IMR-90 (cell line): ENCODE measurements around the gene RAP1GAP. TPM values are rescaled to one million over a fixed set of nuclear protein-coding genes. Genes with fewer than 3 reads are reported as not detected.

Source experiments
- ATAC-seq: fragments of 200-7000 bp; cut with Tn5 transposase; 2 replicates; pipeline ENCODE4 v1.9.1; 2020; ENCODE audit warnings: low read depth, mild to moderate bottlenecking, moderate library complexity
- BruUV-seq: library from RNA; stranded (reverse); fragments of 400-500 nt; replicated peaks from 2 replicates; lab custom pipeline; 2021; lab: Mats Ljungman, UMichigan
- CTCF ChIA-PET: fragments of 300-600 bp; formaldehyde crosslinking; extraction: SDS; loops from one replicate; lab custom pipeline; 2021; ENCODE audit warnings: antibody characterized with exemption; lab: Yijun Ruan, JAX
- POLR2A ChIA-PET: fragments of 300-600 bp; sonication (Branson Sonifier 250); formaldehyde crosslinking; loops from one replicate; lab custom pipeline; 2022; ENCODE audit warnings: antibody characterized with exemption; ENCODE audit not compliant: unreplicated experiment; lab: Charles Lee
- DNase-seq: peaks from one replicate; pipeline ENCODE4 v3.0.0; 2013
- H2AFZ ChIP-seq: replicated peaks from 2 replicates; pipeline ENCODE3; 2013; ENCODE audit warnings: low read length, mild to moderate bottlenecking; ENCODE audit not compliant: poor library complexity
- H2AK5ac ChIP-seq: 2 replicates; pipeline ENCODE4 v1.6.1; 2013; ENCODE audit warnings: low read depth, low read length, inconsistent platforms
- H2AK9ac ChIP-seq: replicated peaks from 2 replicates; pipeline ENCODE3; 2013; ENCODE audit warnings: mild to moderate bottlenecking, low read depth, low read length, moderate library complexity; ENCODE audit not compliant: poor library complexity
- H2BK120ac ChIP-seq: 2 replicates; pipeline ENCODE4 v1.6.1; 2013; ENCODE audit warnings: low read depth, low read length, inconsistent platforms
- H2BK15ac ChIP-seq: 3 replicates; pipeline ENCODE4 v1.6.1; 2013; ENCODE audit warnings: low read depth, low read length, inconsistent platforms
- H2BK20ac ChIP-seq: 2 replicates; pipeline ENCODE4 v1.6.1; 2013; ENCODE audit warnings: low read depth, mild to moderate bottlenecking, inconsistent platforms, low read length, moderate library complexity
- H2BK5ac ChIP-seq: 2 replicates; pipeline ENCODE4 v1.6.1; 2013; ENCODE audit warnings: mild to moderate bottlenecking, low read depth, low read length, inconsistent platforms; ENCODE audit not compliant: poor library complexity, severe bottlenecking
- H3K14ac ChIP-seq: replicated peaks from 2 replicates; pipeline ENCODE4 v1.6.1; 2013; ENCODE audit warnings: low read depth, low read length, inconsistent platforms
- H3K18ac ChIP-seq: 2 replicates; pipeline ENCODE4 v1.6.1; 2013; ENCODE audit warnings: low read depth, low read length, control low read depth
- H3K23ac ChIP-seq: 2 replicates; pipeline ENCODE4 v1.6.1; 2013; ENCODE audit warnings: low read depth, low read length, inconsistent platforms
- H3K27ac ChIP-seq: 2 replicates; pipeline ENCODE4 v1.5.1; 2013; ENCODE audit warnings: mild to moderate bottlenecking, control low read depth, low read length; ENCODE audit not compliant: insufficient read depth
- H3K27me3 ChIP-seq: 2 replicates; pipeline ENCODE4 v1.6.1; 2013; ENCODE audit warnings: low read length; ENCODE audit not compliant: control insufficient read depth, insufficient read depth
- H3K36me3 ChIP-seq: 2 replicates; pipeline ENCODE4 v1.6.1; 2013; ENCODE audit warnings: low read length, mixed read lengths; ENCODE audit not compliant: control insufficient read depth, insufficient read depth
- H3K4ac ChIP-seq: 2 replicates; pipeline ENCODE4 v1.6.1; 2013; ENCODE audit warnings: low read depth, low read length, inconsistent platforms
- H3K4me1 ChIP-seq: 2 replicates; pipeline ENCODE4 v1.6.1; 2013; ENCODE audit warnings: low read length, mixed read lengths; ENCODE audit not compliant: control insufficient read depth, insufficient read depth
- H3K4me2 ChIP-seq: 2 replicates; pipeline ENCODE4 v1.6.1; 2013; ENCODE audit warnings: low read depth, mild to moderate bottlenecking, control low read depth, low read length, moderate library complexity
- H3K4me3 ChIP-seq: 2 replicates; pipeline ENCODE4 v1.5.1; 2013; ENCODE audit warnings: low read depth, mild to moderate bottlenecking, control low read depth, low read length, moderate library complexity; ENCODE audit not compliant: insufficient read depth
- H3K56ac ChIP-seq: 2 replicates; pipeline ENCODE4 v1.6.1; 2013; ENCODE audit warnings: low read length, inconsistent platforms; ENCODE audit not compliant: insufficient read depth; ENCODE audit errors: extremely low read depth
- H3K79me1 ChIP-seq, 2 experiments: 2 replicates each; pipeline ENCODE4 v1.6.1; 2013; ENCODE audit warnings: low read length in 2 of 2, inconsistent platforms in 1 of 2, low read depth in 1 of 2
- H3K9ac ChIP-seq: 2 replicates; pipeline ENCODE4 v1.6.1; 2013; ENCODE audit warnings: low read depth, low read length, control low read depth
- H3K9me1 ChIP-seq: 2 replicates; pipeline ENCODE4 v1.6.1; 2013; ENCODE audit warnings: low read length, inconsistent platforms; ENCODE audit not compliant: insufficient read depth
- H3K9me3 ChIP-seq: 2 replicates; pipeline ENCODE4 v1.6.1; 2013; ENCODE audit warnings: low read length; ENCODE audit not compliant: control insufficient read depth, insufficient read depth
- H4K20me1 ChIP-seq: 2 replicates; pipeline ENCODE4 v1.6.1; 2013; ENCODE audit warnings: low read length, inconsistent platforms; ENCODE audit not compliant: insufficient read depth
- H4K5ac ChIP-seq: 2 replicates; pipeline ENCODE4 v1.6.1; 2013; ENCODE audit warnings: mild to moderate bottlenecking, low read depth, low read length, control low read depth
- H4K8ac ChIP-seq, 2 experiments: 2 replicates each; pipeline ENCODE4 v1.6.1; 2013; ENCODE audit warnings: low read depth in 2 of 2, low read length in 2 of 2, control low read depth in 1 of 2, inconsistent platforms in 1 of 2
- H4K91ac ChIP-seq: 2 replicates; pipeline ENCODE4 v1.6.1; 2013; ENCODE audit warnings: low read depth, low read length, inconsistent platforms; ENCODE audit not compliant: insufficient read depth
- CEBPB ChIP-seq: IDR thresholded peaks from 2 replicates; pipeline ENCODE4 v1.6.1; 2012; ENCODE audit warnings: low read depth, low read length, improper control_type of control experiment
- CHD1 ChIP-seq: IDR thresholded peaks from 2 replicates; pipeline ENCODE4 v1.6.1; 2012; ENCODE audit warnings: low read depth, low read length, improper control_type of control experiment
- FOS ChIP-seq: fragments of 150-350 bp; IDR thresholded peaks from 2 replicates; pipeline ENCODE4 v1.6.1; 2016; ENCODE audit warnings: low read depth, low read length
- MAFK ChIP-seq: IDR thresholded peaks from 2 replicates; pipeline ENCODE4 v1.6.1; 2012; ENCODE audit warnings: low read depth, low read length, improper control_type of control experiment
- MAZ ChIP-seq: IDR thresholded peaks from 2 replicates; pipeline ENCODE4 v1.6.1; 2012; ENCODE audit warnings: low read depth, mild to moderate bottlenecking, low read length, improper control_type of control experiment, moderate library complexity, borderline replicate concordance
- MXI1 ChIP-seq: IDR thresholded peaks from 2 replicates; pipeline ENCODE4 v1.6.1; 2012; ENCODE audit warnings: low read depth, mild to moderate bottlenecking, low read length, moderate library complexity, borderline replicate concordance
- NFE2L2 ChIP-seq: fragments of 150-350 bp; IDR thresholded peaks from 2 replicates; pipeline ENCODE4 v1.6.1; 2016; ENCODE audit warnings: low read depth, mild to moderate bottlenecking, low read length
- POLR2A ChIP-seq: IDR thresholded peaks from 2 replicates; pipeline ENCODE4 v1.6.1; 2012; ENCODE audit warnings: mild to moderate bottlenecking, low read depth, low read length
- USF2 ChIP-seq: fragments of 150-350 bp; IDR thresholded peaks from 2 replicates; pipeline ENCODE4 v1.6.1; 2017; ENCODE audit warnings: mild to moderate bottlenecking, antibody characterized with exemption, low read length, low read depth
- WGBS, 2 experiments: methylation state at CpG; one replicate each; pipeline versions ENCODE4 v1.1.5 to v1.1.7; 2013; ENCODE audit warnings: missing lambda C conversion rate in 2 of 2; ENCODE audit not compliant: insufficient read length in 1 of 2; ENCODE audit errors: extremely low coverage in 2 of 2; 5-methylcytosine and 5-hydroxymethylcytosine counted together
- dilution Hi-C: fragments of 300-500 bp; cut with HindIII; formaldehyde crosslinking; loops from one replicate; pipeline ENCODE4 v1.14.3; 2018; ENCODE audit warnings: low sequenced_read_pairs; ENCODE audit not compliant: unreplicated experiment
- in situ Hi-C: fragments of 300-500 bp; cut with MboI; formaldehyde crosslinking; loops from 3 replicates; pipeline ENCODE4 v1.14.3; 2019; ENCODE audit warnings: low sequenced_read_pairs, inconsistent platforms, mixed read lengths
- intact Hi-C: fragments of 100-400 bp; cut with micrococcal nuclease; formaldehyde crosslinking; loops from 2 replicates; pipeline ENCODE4 v1.10.0; 2022
- polyA plus RNA-seq, 3 experiments: library from polyadenylated mRNA; depleted of rRNA; stranded (reverse); fragments of >200 nt; gene quantifications; 2 replicates each; pipeline ENCODE4 v1.2.3, GENCODE V29; 2012; ENCODE audit warnings: low replicate concordance in 1 of 3
- total RNA-seq: library from RNA; depleted of rRNA; stranded (reverse); fragments of >200 nt; gene quantifications from 2 replicates; pipeline ENCODE4 v1.2.3, GENCODE V29; 2012
- TF ChIP-seq, protein P1 (sequence below): fragments of 150-350 bp; IDR thresholded peaks from 2 replicates; pipeline ENCODE4 v1.6.1; 2016; ENCODE audit warnings: low read depth, mild to moderate bottlenecking, low read length, moderate library complexity, borderline replicate concordance

The RAP1GAP gene
- total and polyA plus RNA-seq, 2 of the 4 experiments (the other 2 are of a cell fraction), result under 0.01 to 0.10 TPM

DNA sequence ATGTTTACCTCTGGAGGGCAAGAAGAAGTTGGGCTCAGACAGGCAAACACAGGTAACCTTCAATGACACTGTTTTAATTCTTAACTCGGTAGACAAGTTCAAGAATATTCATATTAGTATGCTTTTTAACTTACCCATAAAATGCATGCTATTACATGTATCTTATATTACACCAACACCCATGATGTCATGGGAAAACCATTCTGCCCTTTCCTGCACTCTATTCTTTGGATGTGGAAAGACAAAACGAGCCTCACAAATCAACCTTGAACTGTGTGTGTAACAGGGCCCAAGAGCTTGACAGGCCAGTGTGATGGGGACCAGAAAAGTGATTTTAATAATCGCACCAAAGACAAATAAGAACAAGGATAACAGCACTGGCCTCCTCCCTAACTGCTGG is 22.6 kb upstream of the RAP1GAP start:
- Histone ChIP-seq H3K36me3 (peaks cover 40% of the 10 kb centered on the region), H3K9ac (no peak overlapping the region)
- in situ Hi-C loops, result no loop called here

More for the DNA sequence above, 22.6 kb upstream of the RAP1GAP start:
- no peak overlapping the region for H2BK20ac ChIP-seq
- H3K18ac ChIP-seq, result no peak overlapping the region
- H3K56ac ChIP-seq, result no peak overlapping the region
- no peaks in the 10 kb centered on the region for H3K9me3 ChIP-seq
- ChIA-PET CTCF (no interaction called here), POLR2A (no interaction called here)
- no TSS peak for BruUV-seq
- H3K4ac ChIP-seq, result no peak overlapping the region
- no peak overlapping the region for H3K27ac ChIP-seq
- H3K4me1 ChIP-seq, result no peaks in the 10 kb centered on the region
- H3K14ac ChIP-seq, result no peak overlapping the region
- no peak overlapping the region for H2BK5ac ChIP-seq
- dilution Hi-C loops, result no loop called here
- intact Hi-C loops, result no loop called here
- H2BK15ac ChIP-seq, result no peak overlapping the region
- no peak overlapping the region for H3K4me2 ChIP-seq
- H2AK5ac ChIP-seq, result no peak overlapping the region
- peaks cover 0 to 34% of the 10 kb centered on the region in 2 experiments; a peak in 3 of 4 replicates for H3K79me1 ChIP-seq
- H3K4me3 ChIP-seq, result no peak overlapping the region
- no peak for TF ChIP-seq MXI1
- no peak for TF ChIP-seq USF2
- no peak for TF ChIP-seq POLR2A
- TF ChIP-seq MAFK, result no peak
- TF ChIP-seq, protein P1, sequence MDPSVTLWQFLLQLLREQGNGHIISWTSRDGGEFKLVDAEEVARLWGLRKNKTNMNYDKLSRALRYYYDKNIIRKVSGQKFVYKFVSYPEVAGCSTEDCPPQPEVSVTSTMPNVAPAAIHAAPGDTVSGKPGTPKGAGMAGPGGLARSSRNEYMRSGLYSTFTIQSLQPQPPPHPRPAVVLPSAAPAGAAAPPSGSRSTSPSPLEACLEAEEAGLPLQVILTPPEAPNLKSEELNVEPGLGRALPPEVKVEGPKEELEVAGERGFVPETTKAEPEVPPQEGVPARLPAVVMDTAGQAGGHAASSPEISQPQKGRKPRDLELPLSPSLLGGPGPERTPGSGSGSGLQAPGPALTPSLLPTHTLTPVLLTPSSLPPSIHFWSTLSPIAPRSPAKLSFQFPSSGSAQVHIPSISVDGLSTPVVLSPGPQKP, result no peak
- no peak for TF ChIP-seq CHD1
- no peak for TF ChIP-seq CEBPB
- TF ChIP-seq FOS, result no peak
- TF ChIP-seq MAZ, result no peak
- no peak for TF ChIP-seq NFE2L2
- no peak overlapping the region for H3K23ac ChIP-seq
- no peaks in the 10 kb centered on the region for H3K27me3 ChIP-seq
- H4K91ac ChIP-seq, result no peak overlapping the region
- peaks cover 12% of the 10 kb centered on the region for H3K9me1 ChIP-seq
- DNase-seq (no peak), ATAC-seq (no peak)
- no peak overlapping the region for H2AFZ ChIP-seq
- H4K20me1 ChIP-seq, result 0 out of 2 replicates have a peak, but pooled peaks cover 11% of the 10 kb centered on the region
- H4K5ac ChIP-seq, result no peak overlapping the region
- no peak overlapping the region for H2BK120ac ChIP-seq
- H2AK9ac ChIP-seq, result no peak overlapping the region
- WGBS, 2 experiments, result no CpG with 5 or more reads among the region's 3 CpGs
- H4K8ac ChIP-seq, result no peak overlapping the region
